ENCODE results near the gene ITPRID1. TPM values are rescaled to one million over a fixed set of nuclear protein-coding genes. Genes with fewer than 3 reads are reported as not detected.
"Not testable (repeated sequence)": the region's sequence is repeated elsewhere in the genome, so short reads cannot be mapped to it uniquely, and the experiment has no call there.

ITPRID1 gene
- total RNA-seq, 2 experiments from 2014 or later: not detected

DNA sequence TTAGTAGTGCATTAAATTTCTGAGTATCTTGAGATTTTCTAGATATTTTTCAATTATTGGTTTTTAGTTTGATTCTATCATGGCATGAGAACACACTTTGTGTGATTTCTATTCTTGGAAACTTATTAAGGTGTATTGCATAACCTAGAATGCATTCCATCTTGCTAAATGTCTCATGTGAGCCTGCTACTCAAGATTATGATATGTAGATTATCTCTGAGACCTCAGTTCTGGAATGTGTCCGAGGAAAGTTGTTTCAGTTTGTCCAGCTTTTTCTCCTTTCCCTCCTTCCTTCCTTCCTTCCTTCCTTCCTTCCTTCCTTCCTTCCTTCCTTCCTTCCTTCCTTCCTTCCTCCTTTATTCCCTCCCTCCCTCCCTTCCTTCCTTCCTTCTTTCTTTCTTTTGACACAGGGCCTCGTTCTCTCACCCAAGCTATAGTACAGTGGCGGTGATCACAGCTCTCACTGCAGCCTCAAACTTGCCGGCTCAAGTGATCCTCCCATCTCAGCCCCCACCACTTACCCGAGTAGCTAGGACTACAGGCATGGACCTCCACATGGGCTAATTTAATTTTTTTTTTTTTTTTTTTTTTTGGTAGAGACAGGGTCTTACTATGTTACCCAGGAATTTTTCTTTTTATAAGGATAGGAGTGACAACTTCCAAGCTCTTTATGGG is 7.6 kb downstream of the ITPRID1 start:
- Mint-ChIP-seq H3K9me3 (peaks cover 7% of the 10 kb centered on the region), H3K36me3 (ENCODE audit: low read depth) (no peaks in the 10 kb centered on the region)
- intact Hi-C loops (cut with micrococcal nuclease): no loop called here

DNA sequence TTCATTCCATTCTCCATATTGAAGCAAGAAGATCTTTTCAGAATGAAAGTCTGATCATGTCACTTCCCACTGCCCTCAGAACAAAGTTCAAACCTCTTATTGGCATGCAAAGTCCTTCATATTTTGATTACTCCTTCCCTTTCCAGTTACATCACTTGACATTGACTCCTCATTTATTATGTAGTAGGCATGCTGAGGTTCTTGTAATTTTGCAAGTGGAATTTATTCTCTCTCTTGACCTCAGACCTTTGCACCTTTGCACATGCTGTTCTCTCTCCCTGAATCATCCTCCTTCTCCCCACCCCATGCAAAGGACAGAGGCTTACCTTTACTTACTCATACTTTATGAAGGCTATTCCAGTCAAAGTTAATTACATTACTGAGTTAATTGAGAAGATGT is 13.0 kb downstream of the ITPRID1 start:
- CTCF ChIA-PET: no interaction called here
- H3K4me1 Mint-ChIP-seq (ENCODE audit: low read depth): no peaks in the 10 kb centered on the region

More for the DNA sequence above, 7.6 kb downstream of the ITPRID1 start:
- Mint-ChIP-seq H3K27me3 (ENCODE audit: low read depth) (no peaks in the 10 kb centered on the region), H3K4me3 (no peak overlapping the region), H3K27ac (no peak overlapping the region), H3K4me1 (ENCODE audit: low read depth) (no peaks in the 10 kb centered on the region)
- CTCF ChIA-PET: interaction anchor here (0.7 kb wide), 1 partner anchor 39 kb away, joined by 3 read pairs; no protein-coding TSS in a partner anchor
- DNase-seq: no peak

DNA sequence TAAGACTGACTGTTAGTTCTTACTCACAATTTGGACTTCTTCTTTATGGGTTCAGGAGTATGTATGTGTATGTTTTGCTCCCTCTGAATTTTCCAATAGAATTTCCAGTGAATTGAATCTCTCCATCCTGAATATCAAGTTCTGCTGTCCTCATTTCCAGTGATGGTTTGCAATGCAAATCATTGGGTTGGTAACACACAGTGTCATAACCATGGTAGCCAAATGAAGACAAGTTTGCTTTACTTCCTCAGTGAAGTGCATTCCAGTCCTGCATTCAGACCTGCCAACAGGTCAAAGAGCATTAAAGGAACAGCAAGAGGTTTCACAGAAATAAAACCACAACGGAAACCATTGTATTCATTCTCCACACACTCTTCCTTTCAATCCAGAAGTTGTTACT is 15.2 kb downstream of the ITPRID1 start:
- Mint-ChIP-seq H3K27ac (no peak overlapping the region), H3K4me1 (ENCODE audit: low read depth) (no peaks in the 10 kb centered on the region), H3K4me3 (no peak overlapping the region), H3K9me3 (no peaks in the 10 kb centered on the region), H3K36me3 (ENCODE audit: low read depth) (no peaks in the 10 kb centered on the region), H3K27me3 (ENCODE audit: low read depth) (no peaks in the 10 kb centered on the region)
- intact Hi-C loops (cut with micrococcal nuclease): no loop called here
- CTCF ChIA-PET: no interaction called here
- DNase-seq: no peak

More for the DNA sequence above, 13.0 kb downstream of the ITPRID1 start:
- Mint-ChIP-seq H3K27ac (no peak overlapping the region), H3K9me3 (no peaks in the 10 kb centered on the region), H3K4me3 (no peak overlapping the region), H3K27me3 (ENCODE audit: low read depth) (no peaks in the 10 kb centered on the region), H3K36me3 (ENCODE audit: low read depth) (no peaks in the 10 kb centered on the region)
- DNase-seq: no peak
- intact Hi-C loops (cut with micrococcal nuclease): no loop called here

DNA sequence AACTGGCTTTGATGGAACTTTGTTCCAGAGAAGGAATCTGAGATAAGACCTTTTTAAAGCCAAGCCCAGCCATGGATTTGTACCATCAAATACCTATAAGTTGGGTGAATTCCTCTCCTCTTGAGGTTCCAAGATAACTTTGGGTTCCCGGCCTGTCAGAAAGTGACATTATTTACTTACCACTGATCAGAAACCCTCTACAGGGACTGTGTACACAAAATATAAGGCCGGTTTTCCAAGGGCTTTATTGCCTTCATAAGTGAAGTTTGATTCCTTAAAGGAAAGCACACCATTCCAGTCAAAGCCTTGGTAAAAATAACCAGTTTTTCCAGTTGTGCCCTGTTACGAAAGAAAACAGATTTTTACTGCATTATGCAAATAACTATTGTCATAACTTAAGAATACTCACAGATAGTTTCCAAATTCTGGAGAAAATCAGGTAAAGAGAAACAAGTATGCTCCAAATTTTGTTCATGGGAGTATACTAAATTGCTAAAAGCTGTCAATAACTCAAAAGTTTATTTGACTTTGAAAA is 26.8 kb downstream of the ITPRID1 start:
- H3K9me3 Mint-ChIP-seq; DNase-seq; intact Hi-C loops (cut with micrococcal nuclease); H3K27ac Mint-ChIP-seq; H3K27me3 Mint-ChIP-seq (ENCODE audit: low read depth); H3K4me3 Mint-ChIP-seq; H3K4me1 Mint-ChIP-seq (ENCODE audit: low read depth); H3K36me3 Mint-ChIP-seq (ENCODE audit: low read depth); CTCF ChIA-PET: not testable (repeated sequence)

DNA sequence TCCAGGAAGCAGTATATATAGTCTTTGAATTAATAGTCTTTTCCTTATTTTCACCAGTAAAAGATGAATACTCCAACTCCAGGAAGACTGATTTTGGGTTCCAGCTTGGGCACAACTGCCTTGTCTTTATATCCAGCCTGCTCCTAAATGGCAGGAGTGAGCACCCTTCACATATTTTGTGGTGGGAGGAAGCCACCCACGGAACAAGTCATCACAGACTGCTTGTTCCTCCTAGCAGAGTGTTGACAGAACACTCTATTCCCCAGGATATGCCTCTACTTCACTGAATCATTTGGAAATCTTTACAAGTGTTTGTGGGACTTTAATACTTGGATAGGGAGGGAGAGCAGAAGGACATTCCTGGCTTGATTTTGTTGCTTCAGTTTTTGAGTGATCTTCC is 31.7 kb downstream of the ITPRID1 start:
- intact Hi-C loops (cut with micrococcal nuclease): no loop called here
- no peak overlapping the region for H3K4me3 Mint-ChIP-seq
- CTCF ChIA-PET: no interaction called here
- H3K9me3 Mint-ChIP-seq: no peaks in the 10 kb centered on the region
- no peaks in the 10 kb centered on the region for H3K36me3 Mint-ChIP-seq (ENCODE audit: low read depth)
- H3K4me1 Mint-ChIP-seq (ENCODE audit: low read depth): no peaks in the 10 kb centered on the region
- DNase-seq: no peak
- H3K27ac Mint-ChIP-seq: no peak overlapping the region
- H3K27me3 Mint-ChIP-seq (ENCODE audit: low read depth): no peaks in the 10 kb centered on the region

DNA sequence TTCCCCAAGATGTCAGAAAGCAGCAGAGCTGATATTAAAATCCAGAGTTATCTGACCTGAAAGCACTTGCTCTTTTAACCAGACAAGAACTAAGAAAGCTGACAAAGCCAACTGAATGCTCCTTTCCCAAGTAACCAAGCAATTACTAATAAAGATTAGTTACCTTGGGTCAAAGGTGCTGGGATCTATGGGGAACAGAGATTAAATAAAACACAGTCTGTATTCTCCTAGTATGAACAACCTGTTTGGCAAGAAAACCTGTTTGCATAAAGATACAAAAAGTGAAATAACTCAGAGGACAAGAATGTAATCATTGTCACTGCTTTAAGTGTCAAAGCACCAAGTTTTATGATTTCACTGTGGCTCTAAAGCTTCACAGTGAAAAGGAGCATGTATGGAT is 35.7 kb downstream of the ITPRID1 start:
- Mint-ChIP-seq H3K27me3 (ENCODE audit: low read depth) (no peaks in the 10 kb centered on the region), H3K4me1 (ENCODE audit: low read depth) (no peaks in the 10 kb centered on the region), H3K36me3 (ENCODE audit: low read depth) (no peaks in the 10 kb centered on the region), H3K4me3 (no peak overlapping the region), H3K27ac (no peak overlapping the region), H3K9me3 (peaks cover 1% of the 10 kb centered on the region)
- no peak for DNase-seq
- intact Hi-C loops (cut with micrococcal nuclease): no loop called here
- CTCF ChIA-PET: interaction anchor here (0.7 kb wide), 1 partner anchor 315 kb away, joined by 4 read pairs; no protein-coding TSS in a partner anchor

DNA sequence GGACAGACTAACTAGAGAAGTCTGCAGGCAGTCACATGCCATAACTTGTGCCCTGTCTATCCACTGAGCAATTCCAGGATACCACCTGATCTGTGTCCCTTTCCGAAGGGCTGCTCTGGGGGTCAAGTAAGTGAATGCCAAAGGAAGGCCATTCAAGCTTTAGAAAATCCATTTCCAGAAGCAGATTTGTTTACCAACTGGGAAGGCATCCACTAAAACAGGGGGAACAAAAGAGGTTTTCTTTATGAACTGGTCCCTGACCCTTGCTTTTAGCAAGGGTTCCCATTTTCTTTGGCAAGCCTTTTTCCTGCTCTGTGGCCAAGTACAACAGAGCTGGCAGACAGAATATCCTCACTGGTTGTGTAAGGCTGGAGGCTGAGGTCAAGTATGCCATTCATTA is 36.5 kb downstream of the ITPRID1 start:
- Mint-ChIP-seq H3K36me3 (ENCODE audit: low read depth) (no peaks in the 10 kb centered on the region), H3K4me1 (ENCODE audit: low read depth) (no peaks in the 10 kb centered on the region), H3K9me3 (peaks cover 1% of the 10 kb centered on the region), H3K27ac (no peak overlapping the region), H3K4me3 (no peak overlapping the region), H3K27me3 (ENCODE audit: low read depth) (no peaks in the 10 kb centered on the region)
- CTCF ChIA-PET: no interaction called here
- no peak for DNase-seq
- intact Hi-C loops (cut with micrococcal nuclease): no loop called here

DNA sequence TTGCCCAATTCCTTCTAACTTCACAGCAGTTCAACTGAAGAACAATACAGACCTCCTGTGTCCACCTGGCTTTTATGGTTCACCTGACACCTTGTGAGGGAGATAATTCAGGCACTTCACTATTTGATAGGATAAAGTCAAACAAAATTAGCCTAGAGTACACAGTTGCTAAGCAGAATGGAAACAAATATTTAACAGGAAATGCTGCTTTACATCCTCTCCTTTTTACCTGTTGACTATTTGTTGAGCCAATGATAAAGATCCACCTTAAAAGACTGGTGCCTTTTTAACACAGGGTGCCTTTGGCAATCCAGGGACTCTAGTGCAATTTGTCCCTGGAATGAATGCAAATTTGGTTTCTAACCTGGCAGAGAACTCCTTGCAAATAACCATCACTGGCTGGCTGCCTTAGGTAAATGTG is 39.8 kb downstream of the ITPRID1 start:
- no peak overlapping the region for H3K4me3 Mint-ChIP-seq
- intact Hi-C loops (cut with micrococcal nuclease): no loop called here
- H3K27ac Mint-ChIP-seq: no peak overlapping the region
- no peaks in the 10 kb centered on the region for H3K4me1 Mint-ChIP-seq (ENCODE audit: low read depth)
- CTCF ChIA-PET: no interaction called here
- DNase-seq: no peak
- peaks cover 1% of the 10 kb centered on the region for H3K9me3 Mint-ChIP-seq
- no peaks in the 10 kb centered on the region for H3K27me3 Mint-ChIP-seq (ENCODE audit: low read depth)
- no peaks in the 10 kb centered on the region for H3K36me3 Mint-ChIP-seq (ENCODE audit: low read depth)

DNA sequence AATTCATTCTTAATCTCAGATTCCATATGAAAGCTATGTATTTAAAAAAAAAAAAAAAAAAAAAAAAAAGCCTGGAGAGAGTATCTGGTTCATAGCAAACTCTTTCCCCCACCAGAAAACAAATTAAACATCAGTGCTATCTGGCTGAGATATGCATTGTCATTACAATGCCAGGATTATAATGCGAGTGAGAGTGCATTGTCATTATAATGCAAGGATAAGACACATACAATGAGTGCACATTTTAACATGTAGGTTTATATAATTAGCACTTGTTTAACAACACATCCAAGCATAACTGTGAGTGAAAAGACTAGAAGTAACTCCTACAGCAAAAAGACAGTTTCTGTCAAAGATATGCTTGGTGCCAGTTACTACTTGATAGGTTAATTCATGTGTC is 48.1 kb downstream of the ITPRID1 start:
- Mint-ChIP-seq H3K4me1 (ENCODE audit: low read depth) (no peaks in the 10 kb centered on the region), H3K27ac (no peak overlapping the region), H3K36me3 (ENCODE audit: low read depth) (no peaks in the 10 kb centered on the region), H3K4me3 (no peak overlapping the region), H3K9me3 (no peaks in the 10 kb centered on the region), H3K27me3 (ENCODE audit: low read depth) (no peaks in the 10 kb centered on the region)
- no peak for DNase-seq
- intact Hi-C loops (cut with micrococcal nuclease): no loop called here
- CTCF ChIA-PET: no interaction called here

DNA sequence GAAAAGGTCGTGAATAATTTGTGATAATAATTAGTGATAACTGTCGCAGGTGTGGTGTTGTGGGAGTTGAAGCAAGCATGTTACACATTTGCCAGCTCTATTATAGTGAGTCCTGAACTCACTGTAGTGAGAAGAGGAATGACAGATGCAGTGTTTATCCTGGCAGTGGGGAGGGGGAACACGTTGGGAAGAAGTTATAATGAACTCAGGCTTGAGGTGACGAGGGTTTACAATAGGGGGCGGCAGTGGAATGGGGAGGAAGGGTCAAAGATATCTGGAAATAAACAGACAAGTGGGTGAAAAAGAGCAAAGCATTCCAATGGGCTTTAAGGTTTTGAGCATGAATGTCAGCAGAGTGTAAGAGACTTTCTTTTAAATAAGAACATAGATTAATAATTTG is 49.6 kb downstream of the ITPRID1 start:
- H3K27me3 Mint-ChIP-seq (ENCODE audit: low read depth): no peaks in the 10 kb centered on the region
- no peaks in the 10 kb centered on the region for H3K9me3 Mint-ChIP-seq
- no peak for DNase-seq
- intact Hi-C loops (cut with micrococcal nuclease): no loop called here
- H3K36me3 Mint-ChIP-seq (ENCODE audit: low read depth): no peaks in the 10 kb centered on the region
- no peaks in the 10 kb centered on the region for H3K4me1 Mint-ChIP-seq (ENCODE audit: low read depth)
- H3K27ac Mint-ChIP-seq: no peak overlapping the region
- CTCF ChIA-PET: no interaction called here
- H3K4me3 Mint-ChIP-seq: no peak overlapping the region

DNA sequence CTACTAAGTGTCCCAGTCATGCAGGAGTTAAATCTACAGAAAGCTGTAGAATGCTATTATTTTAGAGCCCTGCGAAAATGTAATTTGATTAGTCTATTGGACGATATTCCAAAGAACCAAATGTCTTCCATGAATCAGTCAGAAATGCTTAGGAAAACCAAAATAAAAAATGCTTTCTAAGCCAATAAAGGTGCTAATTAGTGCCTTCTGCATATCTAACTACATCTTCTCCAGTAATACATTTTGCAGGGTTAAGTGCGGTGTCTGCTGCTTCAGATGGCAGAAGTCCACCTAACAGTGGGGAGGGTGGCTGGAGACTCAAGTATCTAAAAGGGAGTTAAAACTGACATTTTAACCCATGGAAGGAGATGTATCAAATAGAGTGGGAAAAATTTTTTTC is 50.1 kb downstream of the ITPRID1 start:
- intact Hi-C loops (cut with micrococcal nuclease): no loop called here
- CTCF ChIA-PET: no interaction called here
- H3K4me3 Mint-ChIP-seq: no peak overlapping the region
- H3K27ac Mint-ChIP-seq: no peak overlapping the region
- H3K27me3 Mint-ChIP-seq (ENCODE audit: low read depth): no peaks in the 10 kb centered on the region
- H3K4me1 Mint-ChIP-seq (ENCODE audit: low read depth): no peaks in the 10 kb centered on the region
- no peaks in the 10 kb centered on the region for H3K36me3 Mint-ChIP-seq (ENCODE audit: low read depth)
- no peaks in the 10 kb centered on the region for H3K9me3 Mint-ChIP-seq
- no peak for DNase-seq

DNA sequence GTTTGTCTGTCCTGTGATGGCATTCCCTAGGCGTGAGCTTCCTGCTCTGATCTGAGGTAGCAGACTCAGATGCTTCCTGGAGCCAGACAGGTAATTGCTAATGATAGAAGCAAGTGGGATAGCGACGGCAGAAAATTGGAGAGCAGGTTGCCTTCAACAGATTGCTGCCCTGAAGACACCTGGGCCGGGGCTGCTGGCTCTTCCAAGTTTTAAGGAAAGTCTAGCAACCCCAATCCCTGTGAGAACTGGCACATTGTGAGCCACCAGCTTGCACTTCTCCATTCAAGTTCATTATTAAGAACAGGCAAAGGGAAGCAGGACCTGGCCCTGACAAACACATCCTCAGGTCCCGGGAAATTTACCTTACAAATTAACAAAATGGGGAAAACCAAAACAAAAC is 50.8 kb downstream of the ITPRID1 start:
- Mint-ChIP-seq H3K27ac (no peak overlapping the region), H3K4me3 (no peak overlapping the region), H3K9me3 (no peaks in the 10 kb centered on the region), H3K36me3 (ENCODE audit: low read depth) (no peaks in the 10 kb centered on the region), H3K27me3 (ENCODE audit: low read depth) (no peaks in the 10 kb centered on the region), H3K4me1 (ENCODE audit: low read depth) (no peaks in the 10 kb centered on the region)
- DNase-seq: no peak
- intact Hi-C loops (cut with micrococcal nuclease): no loop called here
- CTCF ChIA-PET: no interaction called here

DNA sequence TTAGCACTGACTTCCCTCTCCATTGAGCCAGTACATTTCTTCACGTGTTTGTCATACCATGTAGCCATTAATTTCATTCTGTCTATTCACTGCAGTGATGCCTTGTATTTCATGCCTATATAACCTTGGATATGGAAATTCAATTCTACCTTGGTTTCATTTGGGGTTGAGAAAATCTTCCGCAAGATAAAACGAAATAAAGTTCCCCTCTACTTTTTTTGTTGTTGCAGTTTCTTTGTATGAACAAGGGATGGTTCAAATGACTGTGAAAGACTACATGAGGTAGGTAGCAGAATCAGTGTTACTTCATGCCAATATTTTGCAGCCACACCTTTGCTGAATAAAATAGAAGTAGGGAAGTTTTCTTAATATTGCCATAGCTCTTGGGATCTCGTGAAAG is 55.6 kb downstream of the ITPRID1 start:
- Mint-ChIP-seq H3K27ac (no peak overlapping the region), H3K36me3 (ENCODE audit: low read depth) (no peaks in the 10 kb centered on the region), H3K27me3 (ENCODE audit: low read depth) (no peaks in the 10 kb centered on the region), H3K9me3 (peaks cover 2% of the 10 kb centered on the region), H3K4me3 (no peak overlapping the region), H3K4me1 (ENCODE audit: low read depth) (no peaks in the 10 kb centered on the region)
- intact Hi-C loops (cut with micrococcal nuclease): no loop called here
- no peak for DNase-seq
- CTCF ChIA-PET: no interaction called here

Measured in activated naive CD4-positive, alpha-beta T cell treated with anti-CD3 and anti-CD28 coated beads for 36 hours (primary cell).